ENCODE data around the gene CAPN1.

DNA sequence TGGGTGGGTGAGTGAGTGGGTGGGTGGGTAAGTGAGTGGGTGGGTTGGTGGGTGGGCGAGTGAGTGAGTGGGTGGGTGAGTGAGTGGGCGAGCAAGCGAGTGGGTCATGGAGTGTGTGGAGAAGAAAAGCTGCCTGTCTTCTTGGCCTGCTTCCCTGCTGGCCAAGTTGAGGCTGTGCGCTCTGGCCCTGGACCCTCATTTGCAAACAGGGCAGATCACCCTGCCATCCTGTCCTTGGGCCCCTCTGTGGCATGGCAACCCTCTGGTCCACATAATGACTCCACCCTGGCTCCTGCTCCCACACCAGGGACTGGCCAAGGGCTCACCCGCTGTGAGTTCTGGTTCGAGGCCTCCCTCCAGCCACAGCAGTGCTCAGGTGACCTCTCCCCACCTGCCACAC lies 35.1 kb downstream of the CAPN1 start:
- TF ChIP-seq, protein P1, sequence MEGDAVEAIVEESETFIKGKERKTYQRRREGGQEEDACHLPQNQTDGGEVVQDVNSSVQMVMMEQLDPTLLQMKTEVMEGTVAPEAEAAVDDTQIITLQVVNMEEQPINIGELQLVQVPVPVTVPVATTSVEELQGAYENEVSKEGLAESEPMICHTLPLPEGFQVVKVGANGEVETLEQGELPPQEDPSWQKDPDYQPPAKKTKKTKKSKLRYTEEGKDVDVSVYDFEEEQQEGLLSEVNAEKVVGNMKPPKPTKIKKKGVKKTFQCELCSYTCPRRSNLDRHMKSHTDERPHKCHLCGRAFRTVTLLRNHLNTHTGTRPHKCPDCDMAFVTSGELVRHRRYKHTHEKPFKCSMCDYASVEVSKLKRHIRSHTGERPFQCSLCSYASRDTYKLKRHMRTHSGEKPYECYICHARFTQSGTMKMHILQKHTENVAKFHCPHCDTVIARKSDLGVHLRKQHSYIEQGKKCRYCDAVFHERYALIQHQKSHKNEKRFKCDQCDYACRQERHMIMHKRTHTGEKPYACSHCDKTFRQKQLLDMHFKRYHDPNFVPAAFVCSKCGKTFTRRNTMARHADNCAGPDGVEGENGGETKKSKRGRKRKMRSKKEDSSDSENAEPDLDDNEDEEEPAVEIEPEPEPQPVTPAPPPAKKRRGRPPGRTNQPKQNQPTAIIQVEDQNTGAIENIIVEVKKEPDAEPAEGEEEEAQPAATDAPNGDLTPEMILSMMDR (IDR thresholded peaks at IDR 0.05) = no peak
- no peak for TF ChIP-seq MYC (IDR thresholded peaks at IDR 0.05; ENCODE audit: borderline replicate concordance, low read length)
- TF ChIP-seq RAD21 (conservative IDR thresholded peaks at IDR 0.05 in 1 of 2, IDR thresholded peaks at IDR 0.05 in 1 of 2) = no peak
- no peak for TF ChIP-seq NR3C1 (IDR thresholded peaks at IDR 0.05)
- TF ChIP-seq POLR2A (IDR thresholded peaks at IDR 0.05; ENCODE audit: low read length) = no peak
- TF ChIP-seq, protein P2, sequence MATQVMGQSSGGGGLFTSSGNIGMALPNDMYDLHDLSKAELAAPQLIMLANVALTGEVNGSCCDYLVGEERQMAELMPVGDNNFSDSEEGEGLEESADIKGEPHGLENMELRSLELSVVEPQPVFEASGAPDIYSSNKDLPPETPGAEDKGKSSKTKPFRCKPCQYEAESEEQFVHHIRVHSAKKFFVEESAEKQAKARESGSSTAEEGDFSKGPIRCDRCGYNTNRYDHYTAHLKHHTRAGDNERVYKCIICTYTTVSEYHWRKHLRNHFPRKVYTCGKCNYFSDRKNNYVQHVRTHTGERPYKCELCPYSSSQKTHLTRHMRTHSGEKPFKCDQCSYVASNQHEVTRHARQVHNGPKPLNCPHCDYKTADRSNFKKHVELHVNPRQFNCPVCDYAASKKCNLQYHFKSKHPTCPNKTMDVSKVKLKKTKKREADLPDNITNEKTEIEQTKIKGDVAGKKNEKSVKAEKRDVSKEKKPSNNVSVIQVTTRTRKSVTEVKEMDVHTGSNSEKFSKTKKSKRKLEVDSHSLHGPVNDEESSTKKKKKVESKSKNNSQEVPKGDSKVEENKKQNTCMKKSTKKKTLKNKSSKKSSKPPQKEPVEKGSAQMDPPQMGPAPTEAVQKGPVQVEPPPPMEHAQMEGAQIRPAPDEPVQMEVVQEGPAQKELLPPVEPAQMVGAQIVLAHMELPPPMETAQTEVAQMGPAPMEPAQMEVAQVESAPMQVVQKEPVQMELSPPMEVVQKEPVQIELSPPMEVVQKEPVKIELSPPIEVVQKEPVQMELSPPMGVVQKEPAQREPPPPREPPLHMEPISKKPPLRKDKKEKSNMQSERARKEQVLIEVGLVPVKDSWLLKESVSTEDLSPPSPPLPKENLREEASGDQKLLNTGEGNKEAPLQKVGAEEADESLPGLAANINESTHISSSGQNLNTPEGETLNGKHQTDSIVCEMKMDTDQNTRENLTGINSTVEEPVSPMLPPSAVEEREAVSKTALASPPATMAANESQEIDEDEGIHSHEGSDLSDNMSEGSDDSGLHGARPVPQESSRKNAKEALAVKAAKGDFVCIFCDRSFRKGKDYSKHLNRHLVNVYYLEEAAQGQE (IDR thresholded peaks at IDR 0.05) = no peak
- no peak for TF ChIP-seq JUN (IDR thresholded peaks at IDR 0.05)
- no peak for TF ChIP-seq TP53 (CRISPR knock-in tag; IDR thresholded peaks at IDR 0.05)
- no peak for TF ChIP-seq NFE2L2 (conservative IDR thresholded peaks at IDR 0.05; ENCODE audit: low read length)
- TF ChIP-seq GATA3 (IDR thresholded peaks at IDR 0.05; ENCODE audit: borderline replicate concordance) = no peak
- TF ChIP-seq EP300 (IDR thresholded peaks at IDR 0.05) = no peak
- TF ChIP-seq, protein P3, sequence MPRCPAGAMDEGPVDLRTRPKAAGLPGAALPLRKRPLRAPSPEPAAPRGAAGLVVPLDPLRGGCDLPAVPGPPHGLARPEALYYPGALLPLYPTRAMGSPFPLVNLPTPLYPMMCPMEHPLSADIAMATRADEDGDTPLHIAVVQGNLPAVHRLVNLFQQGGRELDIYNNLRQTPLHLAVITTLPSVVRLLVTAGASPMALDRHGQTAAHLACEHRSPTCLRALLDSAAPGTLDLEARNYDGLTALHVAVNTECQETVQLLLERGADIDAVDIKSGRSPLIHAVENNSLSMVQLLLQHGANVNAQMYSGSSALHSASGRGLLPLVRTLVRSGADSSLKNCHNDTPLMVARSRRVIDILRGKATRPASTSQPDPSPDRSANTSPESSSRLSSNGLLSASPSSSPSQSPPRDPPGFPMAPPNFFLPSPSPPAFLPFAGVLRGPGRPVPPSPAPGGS (IDR thresholded peaks at IDR 0.05) = no peak

Measured in A549 (cell line).